Neural cell (in vitro differentiated cells): Measurements from ENCODE around the gene DGCR8.

ENCODE experiments used
- CTCF ChIP-seq: fragments of 450-650 bp; IDR thresholded peaks from 2 replicates; pipeline ENCODE4 v1.5.1; 2014; ENCODE audit warnings: antibody characterized with exemption, mild to moderate bottlenecking, moderate library complexity; ENCODE audit not compliant: poor library complexity, severe bottlenecking
- EP300 ChIP-seq: fragments of 450-650 bp; conservative IDR thresholded peaks from 2 replicates; pipeline ENCODE4 v1.6.1; 2014; ENCODE audit warnings: antibody characterized with exemption, mild to moderate bottlenecking, moderate library complexity; ENCODE audit not compliant: poor library complexity, severe bottlenecking
- EZH2 ChIP-seq: fragments of 200-600, 300-800 bp; shearing (Covaris generic), sonication (generic); IDR thresholded peaks from 2 replicates; pipeline ENCODE4 v1.6.1; 2014; ENCODE audit warnings: antibody characterized with exemption, low read length, borderline replicate concordance, mild to moderate bottlenecking; ENCODE audit not compliant: insufficient read depth, poor library complexity, severe bottlenecking
- RAD21 ChIP-seq: fragments of 450-650 bp; conservative IDR thresholded peaks from 2 replicates; pipeline ENCODE4 v1.6.1; 2014; ENCODE audit warnings: antibody characterized with exemption, mild to moderate bottlenecking, moderate library complexity

GRCh38 chr22:20132686-20133246 lies 52.7 kb downstream of the DGCR8 start:
- TF ChIP-seq CTCF (no peak), RAD21 (no peak), EP300 (no peak), EZH2 (no peak)
